Parathyroid adenoma (tissue), 2 donors: Measurements from ENCODE around the gene HBA1.

Experiments
- H2AFZ ChIP-seq: fragments of 300-600 bp; sonication (generic); one replicate; pipeline ENCODE4 v1.7.0; 2017; ENCODE audit warnings: antibody characterized with exemption, mild to moderate bottlenecking
- H3K27ac ChIP-seq: fragments of 300-600 bp; sonication (generic); one replicate; pipeline ENCODE4 v1.7.0; 2017
- H3K27me3 ChIP-seq: fragments of 300-600 bp; sonication (generic); one replicate; pipeline ENCODE4 v1.7.0; 2017; ENCODE audit warnings: low read length; ENCODE audit not compliant: control insufficient read depth, insufficient read depth
- H3K36me3 ChIP-seq: fragments of 300-600 bp; sonication (generic); one replicate; pipeline ENCODE4 v1.7.0; 2017; ENCODE audit warnings: low read length; ENCODE audit not compliant: control insufficient read depth, insufficient read depth
- H3K4me1 ChIP-seq: fragments of 300-600 bp; sonication (generic); one replicate; pipeline ENCODE4 v1.7.0; 2017; ENCODE audit warnings: control low read depth
- H3K4me2 ChIP-seq: fragments of 300-600 bp; sonication (generic); one replicate; pipeline ENCODE4 v1.7.0; 2017; ENCODE audit warnings: low read length
- H3K4me3 ChIP-seq: fragments of 300-600 bp; sonication (generic); one replicate; pipeline ENCODE4 v1.7.0; 2017; ENCODE audit warnings: low read depth, low read length
- H3K79me2 ChIP-seq: fragments of 300-600 bp; sonication (generic); one replicate; pipeline ENCODE4 v1.7.0; 2017; ENCODE audit warnings: control low read depth
- H3K9ac ChIP-seq: fragments of 300-600 bp; sonication (generic); one replicate; pipeline ENCODE4 v1.7.0; 2017; ENCODE audit warnings: mild to moderate bottlenecking
- H3K9me3 ChIP-seq: fragments of 300-600 bp; sonication (generic); one replicate; pipeline ENCODE4 v1.7.0; 2017; ENCODE audit warnings: low read length; ENCODE audit not compliant: control insufficient read depth
- TF ChIP-seq, protein P1 (sequence below): fragments of 300-600 bp; sonication (generic); IDR thresholded peaks from one replicate; pipeline ENCODE4 v1.7.0; 2017; ENCODE audit warnings: antibody characterized with exemption, mild to moderate bottlenecking
- donor health status: primary hyperparathyroidism.

Gene HBA1

DNA sequence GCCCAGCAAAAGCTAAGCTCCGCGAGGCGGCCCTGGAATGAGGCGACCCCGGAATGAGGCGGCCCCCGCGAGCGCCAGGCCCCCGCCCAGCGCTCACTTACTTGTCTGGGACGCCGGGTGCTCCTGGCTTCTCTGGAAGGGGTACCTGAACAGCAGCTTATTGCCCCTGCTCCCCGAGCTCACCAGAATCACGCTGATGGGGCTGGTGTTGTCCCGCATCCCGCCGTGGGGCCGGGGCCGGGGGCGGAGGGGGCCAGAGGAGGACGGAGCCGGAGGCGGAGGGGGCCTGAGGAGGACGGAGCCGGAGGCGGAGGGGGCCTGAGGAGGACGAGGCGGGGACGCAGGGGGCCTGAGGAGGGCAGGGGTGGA lies 38.4 kb upstream of the HBA1 start:
- H3K9me3 ChIP-seq = no peaks in the 10 kb centered on the region
- peak overlapping the region; percentile 67 for H3K4me3 ChIP-seq
- no peaks in the 10 kb centered on the region for H3K4me1 ChIP-seq
- H3K27ac ChIP-seq = no peak overlapping the region
- no peaks in the 10 kb centered on the region for H3K27me3 ChIP-seq
- H3K4me2 ChIP-seq = peak overlapping the region; percentile 87
- no peaks in the 10 kb centered on the region for H3K36me3 ChIP-seq
- peak overlapping the region; percentile 75 for H2AFZ ChIP-seq
- H3K79me2 ChIP-seq = peaks cover 7% of the 10 kb centered on the region
- peak overlapping the region; percentile 55 for H3K9ac ChIP-seq
- TF ChIP-seq, protein P1, sequence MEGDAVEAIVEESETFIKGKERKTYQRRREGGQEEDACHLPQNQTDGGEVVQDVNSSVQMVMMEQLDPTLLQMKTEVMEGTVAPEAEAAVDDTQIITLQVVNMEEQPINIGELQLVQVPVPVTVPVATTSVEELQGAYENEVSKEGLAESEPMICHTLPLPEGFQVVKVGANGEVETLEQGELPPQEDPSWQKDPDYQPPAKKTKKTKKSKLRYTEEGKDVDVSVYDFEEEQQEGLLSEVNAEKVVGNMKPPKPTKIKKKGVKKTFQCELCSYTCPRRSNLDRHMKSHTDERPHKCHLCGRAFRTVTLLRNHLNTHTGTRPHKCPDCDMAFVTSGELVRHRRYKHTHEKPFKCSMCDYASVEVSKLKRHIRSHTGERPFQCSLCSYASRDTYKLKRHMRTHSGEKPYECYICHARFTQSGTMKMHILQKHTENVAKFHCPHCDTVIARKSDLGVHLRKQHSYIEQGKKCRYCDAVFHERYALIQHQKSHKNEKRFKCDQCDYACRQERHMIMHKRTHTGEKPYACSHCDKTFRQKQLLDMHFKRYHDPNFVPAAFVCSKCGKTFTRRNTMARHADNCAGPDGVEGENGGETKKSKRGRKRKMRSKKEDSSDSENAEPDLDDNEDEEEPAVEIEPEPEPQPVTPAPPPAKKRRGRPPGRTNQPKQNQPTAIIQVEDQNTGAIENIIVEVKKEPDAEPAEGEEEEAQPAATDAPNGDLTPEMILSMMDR = no peak

DNA sequence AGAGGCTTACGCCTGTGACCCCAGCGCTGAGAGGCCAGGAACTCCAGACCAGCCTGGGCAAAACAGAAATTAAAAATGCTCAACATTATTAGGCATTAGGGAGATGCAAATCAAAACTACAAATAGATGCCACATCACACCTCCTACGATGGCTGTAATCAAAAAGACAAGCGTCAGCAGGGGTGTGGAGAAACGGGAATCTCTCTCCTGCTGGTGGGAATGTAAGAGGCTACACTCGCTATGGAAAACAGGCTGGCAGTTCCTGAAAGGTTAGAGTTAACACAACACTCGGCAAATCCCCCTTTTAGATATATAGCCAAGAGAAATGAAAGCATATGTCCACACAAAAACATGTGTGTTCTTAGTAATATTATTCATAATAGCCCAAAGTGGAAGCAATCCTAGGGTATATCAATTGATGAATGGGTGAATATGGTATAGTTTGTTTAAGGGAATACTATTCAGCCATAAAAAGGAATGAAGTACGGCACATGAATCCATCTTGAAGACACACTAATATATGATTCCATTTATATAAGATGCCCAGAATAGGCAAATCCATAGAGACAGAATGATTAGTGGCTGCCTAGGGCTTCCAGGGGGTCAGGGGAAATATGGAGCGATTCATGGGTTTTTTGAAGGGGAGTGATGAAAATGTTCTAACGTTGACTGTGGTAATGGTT lies 36.2 kb upstream of the HBA1 start:
- peaks cover 3% of the 10 kb centered on the region for H3K79me2 ChIP-seq
- H3K9me3 ChIP-seq = no peaks in the 10 kb centered on the region
- no peak overlapping the region for H3K4me3 ChIP-seq
- TF ChIP-seq, protein P1 = no peak
- H2AFZ ChIP-seq = no peak overlapping the region
- no peaks in the 10 kb centered on the region for H3K4me1 ChIP-seq
- H3K36me3 ChIP-seq = no peaks in the 10 kb centered on the region
- no peak overlapping the region for H3K9ac ChIP-seq
- H3K27ac ChIP-seq = no peak overlapping the region
- H3K27me3 ChIP-seq = no peaks in the 10 kb centered on the region
- H3K4me2 ChIP-seq = no peak overlapping the region

DNA sequence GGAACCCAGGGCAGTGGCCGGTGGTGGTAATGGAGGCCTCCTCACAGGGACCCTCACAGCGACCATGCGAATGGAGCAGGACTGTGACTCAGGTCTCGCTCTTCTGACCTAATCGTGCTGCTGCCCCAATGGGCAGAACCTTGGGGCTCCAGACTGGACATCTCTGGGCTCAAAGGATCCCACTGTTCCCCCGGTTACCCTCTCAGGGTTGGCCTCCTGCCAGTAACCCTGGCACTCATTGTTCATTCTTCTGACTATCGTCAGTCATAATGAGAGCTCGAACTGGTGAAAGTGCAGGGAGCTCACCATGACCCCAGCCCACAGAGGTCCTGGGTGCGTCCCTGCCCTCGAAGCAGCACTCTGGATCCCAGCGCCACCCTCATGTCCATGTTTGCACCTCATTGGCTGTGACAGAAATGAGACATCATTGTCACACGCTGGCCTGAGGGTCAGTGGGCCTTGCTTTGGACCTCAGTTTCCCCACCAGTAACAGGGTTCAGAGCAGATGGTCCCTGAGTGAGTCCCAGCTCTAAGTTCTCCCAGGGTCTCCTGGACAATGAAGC lies 34.0 kb upstream of the HBA1 start:
- no peaks in the 10 kb centered on the region for H3K27me3 ChIP-seq
- peaks cover 3% of the 10 kb centered on the region for H3K79me2 ChIP-seq
- H3K36me3 ChIP-seq = no peaks in the 10 kb centered on the region
- H3K4me3 ChIP-seq = no peak overlapping the region
- H3K9ac ChIP-seq = no peak overlapping the region
- TF ChIP-seq, protein P1 = no peak
- H3K27ac ChIP-seq = no peak overlapping the region
- no peaks in the 10 kb centered on the region for H3K9me3 ChIP-seq
- H3K4me1 ChIP-seq = no peaks in the 10 kb centered on the region
- H3K4me2 ChIP-seq = no peak overlapping the region
- H2AFZ ChIP-seq = no peak overlapping the region

DNA sequence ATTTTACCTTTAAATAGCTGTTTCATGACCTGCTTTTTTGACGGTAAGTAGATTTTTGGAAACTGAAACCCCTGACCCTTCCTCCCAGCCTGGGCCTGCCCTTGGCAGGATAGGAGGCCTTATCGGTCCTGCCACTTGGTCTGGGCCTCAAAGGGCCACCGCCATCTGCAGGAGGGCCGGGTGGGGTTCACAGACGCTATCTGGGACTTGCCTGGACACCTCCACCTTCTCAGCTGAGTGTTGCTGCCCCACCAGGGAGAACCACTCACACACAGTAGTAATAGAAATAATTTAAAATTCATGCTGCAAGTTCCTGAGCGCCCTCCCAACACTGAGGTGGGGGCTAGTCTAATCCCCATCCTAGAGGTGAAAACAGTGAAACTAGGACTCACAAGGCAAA lies 33.4 kb upstream of the HBA1 start:
- Histone ChIP-seq H3K27ac (no peak overlapping the region), H3K9ac (no peak overlapping the region), H3K27me3 (no peaks in the 10 kb centered on the region), H2AFZ (no peak overlapping the region), H3K4me1 (no peaks in the 10 kb centered on the region), H3K9me3 (no peaks in the 10 kb centered on the region), H3K4me2 (no peak overlapping the region), H3K36me3 (no peaks in the 10 kb centered on the region), H3K79me2 (peaks cover under 1% of the 10 kb centered on the region), H3K4me3 (no peak overlapping the region)
- TF ChIP-seq, protein P1 = no peak

DNA sequence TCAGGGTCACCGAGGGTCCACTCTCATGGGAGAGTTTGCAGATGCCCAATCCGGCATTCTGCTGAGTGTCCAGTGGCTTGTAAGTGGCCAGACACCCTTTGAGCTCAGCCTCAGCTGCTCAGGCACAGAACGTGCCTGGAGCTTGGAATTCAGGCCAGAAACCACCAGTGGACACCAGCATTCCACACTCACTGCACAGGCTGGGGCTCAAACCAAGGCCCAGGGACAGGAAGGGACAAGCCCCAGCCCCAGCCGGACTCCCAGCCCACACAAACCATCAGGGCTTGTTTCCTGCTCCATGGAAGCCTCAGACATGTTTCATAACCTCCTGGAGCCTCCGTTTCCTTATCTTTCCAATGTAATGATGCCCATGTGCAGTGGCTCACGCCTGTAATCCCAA lies 33.0 kb upstream of the HBA1 start:
- H3K9ac ChIP-seq = no peak overlapping the region
- H2AFZ ChIP-seq = no peak overlapping the region
- H3K4me2 ChIP-seq = no peak overlapping the region
- H3K9me3 ChIP-seq = no peaks in the 10 kb centered on the region
- H3K79me2 ChIP-seq = no peaks in the 10 kb centered on the region
- H3K4me3 ChIP-seq = no peak overlapping the region
- TF ChIP-seq, protein P1 = no peak
- H3K27me3 ChIP-seq = no peaks in the 10 kb centered on the region
- H3K4me1 ChIP-seq = no peaks in the 10 kb centered on the region
- no peak overlapping the region for H3K27ac ChIP-seq
- H3K36me3 ChIP-seq = no peaks in the 10 kb centered on the region
